ENCODE data around the gene CFAP107.

Gene CFAP107

GRCh38 chr1:12763479-12763878 is 17.5 kb downstream of the CFAP107 start:
- H3K4me3 ChIP-seq (ENCODE audit: low read depth, low read length) = no peak overlapping the region
- DNase-seq (ENCODE audit: low read depth) = no peak
- in situ Hi-C loops (cut with HindIII; ENCODE audit: low sequenced_read_pairs) = no loop called here
- no peak for TF ChIP-seq CTCF (IDR thresholded peaks at IDR 0.05; ENCODE audit: low read depth, low read length, missing control alignments)

- TF ChIP-seq CTCF (IDR thresholded peaks at IDR 0.05; ENCODE audit: low read depth, low read length, missing control alignments) = no peak
- H3K4me3 ChIP-seq (ENCODE audit: low read depth, low read length) = no peak overlapping the region
- DNase-seq (ENCODE audit: low read depth) = no peak
- in situ Hi-C loops (cut with HindIII; ENCODE audit: low sequenced_read_pairs) = no loop called here
These were observed 18.0 kb downstream of the CFAP107 start for GRCh38 chr1:12764016-12764415.

GRCh38 chr1:12769031-12769430 is 23.0 kb downstream of the CFAP107 start:
- no peak overlapping the region for H3K4me3 ChIP-seq (ENCODE audit: low read depth, low read length)
- TF ChIP-seq CTCF (IDR thresholded peaks at IDR 0.05; ENCODE audit: low read depth, low read length, missing control alignments) = no peak
- in situ Hi-C loops (cut with HindIII; ENCODE audit: low sequenced_read_pairs) = no loop called here
- DNase-seq (ENCODE audit: low read depth) = no peak

- TF ChIP-seq CTCF (IDR thresholded peaks at IDR 0.05; ENCODE audit: low read depth, low read length, missing control alignments) = no peak
- in situ Hi-C loops (cut with HindIII; ENCODE audit: low sequenced_read_pairs) = no loop called here
- no peak for DNase-seq (ENCODE audit: low read depth)
- H3K4me3 ChIP-seq (ENCODE audit: low read depth, low read length) = no peak overlapping the region
These were observed 24.0 kb downstream of the CFAP107 start for GRCh38 chr1:12769976-12770505.

GRCh38 chr1:12770620-12771019 is 24.6 kb downstream of the CFAP107 start:
- no peak for TF ChIP-seq CTCF (IDR thresholded peaks at IDR 0.05; ENCODE audit: low read depth, low read length, missing control alignments)
- in situ Hi-C loops (cut with HindIII; ENCODE audit: low sequenced_read_pairs) = no loop called here
- no peak overlapping the region for H3K4me3 ChIP-seq (ENCODE audit: low read depth, low read length)
- DNase-seq (ENCODE audit: low read depth) = no peak

GRCh38 chr1:12771186-12771585 is 25.2 kb downstream of the CFAP107 start:
- in situ Hi-C loops (cut with HindIII; ENCODE audit: low sequenced_read_pairs) = no loop called here
- no peak for TF ChIP-seq CTCF (IDR thresholded peaks at IDR 0.05; ENCODE audit: low read depth, low read length, missing control alignments)
- H3K4me3 ChIP-seq (ENCODE audit: low read depth, low read length) = no peak overlapping the region
- DNase-seq (ENCODE audit: low read depth) = no peak

GRCh38 chr1:12772520-12772919 is 26.5 kb downstream of the CFAP107 start:
- no peak for TF ChIP-seq CTCF (IDR thresholded peaks at IDR 0.05; ENCODE audit: low read depth, low read length, missing control alignments)
- no peak for DNase-seq (ENCODE audit: low read depth)
- in situ Hi-C loops (cut with HindIII; ENCODE audit: low sequenced_read_pairs) = no loop called here
- H3K4me3 ChIP-seq (ENCODE audit: low read depth, low read length) = no peak overlapping the region

Data from astrocyte of the cerebellum (primary cell).